DND-41 (cell line): ENCODE results near the gene NDUFS6.

Experiments
- ATAC-seq: fragments of 200-7000 bp; cut with Tn5 transposase; 3 replicates; pipeline ENCODE4 v1.9.1; 2021; ENCODE audit warnings: low read depth; ENCODE audit not compliant: insufficient read depth
- DNase-seq: peaks from one replicate; pipeline ENCODE4 v3.0.0-alpha.2; 2020
- H2AFZ ChIP-seq: 2 replicates; pipeline ENCODE4 v1.6.0; 2012; ENCODE audit warnings: low read depth, low read length
- H3K27ac ChIP-seq: 2 replicates; pipeline ENCODE4 v1.5.1; 2012; ENCODE audit warnings: low read length, inconsistent platforms
- H3K27me3 ChIP-seq: fragments of 200-600 bp; sonication (generic); 2 replicates; pipeline ENCODE4 v1.6.0; 2012; ENCODE audit warnings: low read length, mild to moderate bottlenecking, inconsistent platforms; ENCODE audit not compliant: insufficient read depth, poor library complexity
- H3K36me3 ChIP-seq: 2 replicates; pipeline ENCODE4 v1.5.1; 2012; ENCODE audit warnings: low read length, inconsistent platforms; ENCODE audit not compliant: insufficient read depth
- H3K4me1 ChIP-seq: 2 replicates; pipeline ENCODE4 v1.5.1; 2012; ENCODE audit warnings: mild to moderate bottlenecking, low read length; ENCODE audit not compliant: insufficient read depth
- H3K4me2 ChIP-seq: 2 replicates; pipeline ENCODE4 v1.6.0; 2012; ENCODE audit warnings: mild to moderate bottlenecking, moderate library complexity, low read length, inconsistent platforms; ENCODE audit not compliant: insufficient read depth
- H3K4me3 ChIP-seq, 2 experiments: fragments of 200-600 bp in 1 of 2; shearing (Covaris generic) in 1 of 2; 2 replicates each; pipeline ENCODE4 v1.5.1; 2012 to 2016; ENCODE audit warnings: inconsistent platforms in 2 of 2, low read length in 2 of 2, mild to moderate bottlenecking in 2 of 2, low read depth in 1 of 2, moderate library complexity in 1 of 2
- H3K79me2 ChIP-seq: 2 replicates; pipeline ENCODE4 v1.6.0; 2012; ENCODE audit warnings: low read length, inconsistent platforms; ENCODE audit not compliant: insufficient read depth
- H3K9ac ChIP-seq: 2 replicates; pipeline ENCODE4 v1.6.0; 2012; ENCODE audit warnings: low read depth, mild to moderate bottlenecking, inconsistent platforms, low read length, moderate library complexity
- H3K9me3 ChIP-seq: 2 replicates; pipeline ENCODE4 v1.5.1; 2012; ENCODE audit warnings: low read length, moderate library complexity, mild to moderate bottlenecking, inconsistent platforms; ENCODE audit not compliant: insufficient read depth, severe bottlenecking
- H4K20me1 ChIP-seq: 2 replicates; pipeline ENCODE4 v1.6.0; 2012; ENCODE audit warnings: low read length; ENCODE audit not compliant: insufficient read depth
- CTCF ChIP-seq: IDR thresholded peaks from 2 replicates; pipeline ENCODE4 v1.5.1; 2012; ENCODE audit warnings: borderline replicate concordance, low read length, moderate library complexity, mild to moderate bottlenecking; ENCODE audit not compliant: poor library complexity, severe bottlenecking; ENCODE audit errors: extremely low read depth
- EZH2 ChIP-seq: IDR thresholded peaks from 3 replicates; pipeline ENCODE4 v1.6.1; 2012; ENCODE audit warnings: borderline replicate concordance, low read depth, mild to moderate bottlenecking, moderate library complexity, low read length, inconsistent platforms; ENCODE audit not compliant: severe bottlenecking

NDUFS6 gene

GRCh38 chr5:1847056-1847455, 45.8 kb downstream of the NDUFS6 start:
- no peak for TF ChIP-seq EZH2
- no peak for TF ChIP-seq CTCF
- Histone ChIP-seq H3K27me3 (no peaks in the 10 kb centered on the region), H3K36me3 (no peaks in the 10 kb centered on the region), H3K27ac (no peak overlapping the region), H3K9ac (no peak overlapping the region), H4K20me1 (0 out of 2 replicates have a peak, but pooled peaks cover 3% of the 10 kb centered on the region), H3K9me3 (no peaks in the 10 kb centered on the region), H2AFZ (no peak overlapping the region), H3K4me3 (no peak overlapping the region), H3K4me2 (no peak overlapping the region), H3K79me2 (no peaks in the 10 kb centered on the region), H3K4me1 (no peaks in the 10 kb centered on the region)
- DNase-seq = no peak
- no peak for ATAC-seq

DNA sequence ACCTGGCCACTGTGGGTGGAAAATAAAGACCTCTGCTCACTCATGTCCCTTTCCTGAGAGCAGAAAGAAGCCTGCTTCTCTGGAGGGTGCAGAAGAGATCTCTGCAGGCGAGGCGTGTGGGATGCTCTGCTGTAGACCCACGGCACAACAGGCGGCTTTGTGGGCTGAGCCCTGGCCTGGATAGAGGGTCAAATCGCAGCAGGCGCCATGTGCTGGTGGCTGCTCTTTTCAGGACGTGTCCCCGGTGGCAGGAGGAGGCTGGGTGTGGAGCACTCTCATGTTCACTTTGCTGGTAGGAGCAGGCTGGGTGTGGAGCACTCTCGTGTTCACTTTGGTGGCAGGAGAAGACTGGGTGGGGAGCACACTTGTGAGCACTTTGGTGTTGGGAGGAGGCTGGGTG, 46.4 kb downstream of the NDUFS6 start:
- TF ChIP-seq EZH2 (no peak), CTCF (no peak)
- no peaks in the 10 kb centered on the region for H3K36me3 ChIP-seq
- no peak overlapping the region for H3K4me3 ChIP-seq
- no peak for DNase-seq
- no peaks in the 10 kb centered on the region for H3K79me2 ChIP-seq
- no peak overlapping the region for H3K27ac ChIP-seq
- no peaks in the 10 kb centered on the region for H3K9me3 ChIP-seq
- H3K4me2 ChIP-seq = no peak overlapping the region
- no peak overlapping the region for H2AFZ ChIP-seq
- no peak for ATAC-seq
- H4K20me1 ChIP-seq = 0 out of 2 replicates have a peak, but pooled peaks cover 3% of the 10 kb centered on the region
- no peak overlapping the region for H3K9ac ChIP-seq
- H3K4me1 ChIP-seq = no peaks in the 10 kb centered on the region
- H3K27me3 ChIP-seq = no peaks in the 10 kb centered on the region

DNA sequence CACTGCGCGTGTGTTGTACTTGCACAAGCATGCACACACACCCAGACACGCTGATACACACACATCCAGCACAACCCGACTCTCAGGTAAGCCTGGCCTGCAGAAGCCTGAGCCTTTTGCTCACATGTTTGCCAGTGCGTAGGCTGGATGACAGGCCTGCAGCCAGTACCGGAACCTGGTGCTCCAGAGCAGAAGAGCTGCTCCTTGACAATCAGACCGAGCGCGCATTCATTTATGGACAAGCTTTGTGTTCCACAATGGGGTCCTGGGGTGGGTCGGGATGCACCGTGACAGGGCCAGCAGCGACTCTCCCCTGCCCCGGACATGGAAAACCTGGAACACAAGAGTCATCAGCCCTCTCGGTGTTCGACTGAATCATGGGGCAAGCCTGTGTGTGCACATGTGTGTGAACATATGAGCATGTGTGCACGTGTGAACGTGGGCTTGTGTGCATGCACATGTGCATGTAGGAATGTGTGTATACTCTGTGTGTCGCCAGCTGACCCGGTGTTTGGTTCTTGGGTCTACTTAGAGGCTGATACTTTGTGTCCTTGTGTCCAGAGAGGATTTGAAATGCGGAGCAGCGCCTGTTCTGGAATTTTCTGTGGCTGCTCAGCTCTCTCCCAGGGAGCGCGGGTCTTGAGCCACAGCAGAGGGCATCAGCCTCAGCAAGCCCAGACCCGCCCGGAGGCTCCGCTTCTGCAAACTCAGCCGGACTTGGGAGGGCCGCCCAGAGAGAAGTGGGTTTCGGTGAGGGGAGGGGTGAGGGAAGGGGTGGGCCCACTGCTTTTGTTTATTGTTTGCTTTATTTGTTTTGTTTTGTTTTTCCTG, 49.3 kb downstream of the NDUFS6 start:
- no peak for ATAC-seq
- H3K9me3 ChIP-seq = no peaks in the 10 kb centered on the region
- no peak overlapping the region for H3K4me2 ChIP-seq
- no peak overlapping the region for H3K9ac ChIP-seq
- H3K79me2 ChIP-seq = no peaks in the 10 kb centered on the region
- DNase-seq = no peak
- no peaks in the 10 kb centered on the region for H3K36me3 ChIP-seq
- no peaks in the 10 kb centered on the region for H3K27me3 ChIP-seq
- H2AFZ ChIP-seq = no peak overlapping the region
- H3K4me3 ChIP-seq = no peak overlapping the region
- no peaks in the 10 kb centered on the region for H3K4me1 ChIP-seq
- H4K20me1 ChIP-seq = 0 out of 2 replicates have a peak, but pooled peaks cover 3% of the 10 kb centered on the region
- TF ChIP-seq EZH2 = no peak
- no peak for TF ChIP-seq CTCF
- H3K27ac ChIP-seq = no peak overlapping the region
